Activated CD4-positive, alpha-beta T cell treated with anti-CD3 and anti-CD28 coated beads, Interleukin-2, amount 10 ng/mL, durations not matched to agents 24 days and 14 days (primary cell): ENCODE measurements around the gene HFE. TPM values are rescaled to one million over a fixed set of nuclear protein-coding genes. Genes with fewer than 3 reads are reported as not detected.
"Not testable (repeated sequence)": the region's sequence is repeated elsewhere in the genome, so short reads cannot be mapped to it uniquely, and the experiment has no call there.

Experiments
- DNase-seq: peaks from one replicate; pipeline ENCODE4 v3.0.0; 2022
- H3K27ac Mint-ChIP-seq: one replicate; pipeline ENCODE4 v1.8.0; 2022; ENCODE audit warnings: mild to moderate bottlenecking, mixed read lengths
- H3K27me3 Mint-ChIP-seq: one replicate; pipeline ENCODE4 v1.8.0; 2022; ENCODE audit warnings: mixed read lengths
- H3K36me3 Mint-ChIP-seq: one replicate; pipeline ENCODE4 v1.8.0; 2022; ENCODE audit warnings: low read depth, mild to moderate bottlenecking, mixed read lengths
- H3K4me1 Mint-ChIP-seq: one replicate; pipeline ENCODE4 v1.8.0; 2021; ENCODE audit warnings: mixed read lengths
- H3K4me3 Mint-ChIP-seq: one replicate; pipeline ENCODE4 v1.8.0; 2022; ENCODE audit warnings: mild to moderate bottlenecking, moderate library complexity, mixed read lengths
- H3K9me3 Mint-ChIP-seq: one replicate; pipeline ENCODE4 v1.8.0; 2021; ENCODE audit warnings: mixed read lengths
- intact Hi-C: fragments of 100-400 bp; cut with micrococcal nuclease; formaldehyde crosslinking; loops from one replicate; pipeline ENCODE4 v1.15.1; 2023
- total RNA-seq: library from RNA; stranded (reverse); gene quantifications from 2 replicates; pipeline ENCODE4 v1.2.3, GENCODE V29; 2022

HFE gene
- total RNA-seq, 1 donor from 2014 or later, result 0.12 TPM

- H3K4me1 Mint-ChIP-seq, result peaks cover 30% of the 10 kb centered on the region
- H3K36me3 Mint-ChIP-seq, result no peaks in the 10 kb centered on the region
- peak overlapping the region; percentile 99 for H3K27ac Mint-ChIP-seq
- H3K4me3 Mint-ChIP-seq, result peak overlapping the region; percentile 94
- H3K27me3 Mint-ChIP-seq, result peaks cover 2% of the 10 kb centered on the region
- DNase-seq, result peak; percentile 96
- H3K9me3 Mint-ChIP-seq, result no peaks in the 10 kb centered on the region
- intact Hi-C loops, result loop anchor here (1.0 kb wide), 6 partner anchors 10 to 144 kb away; a partner anchor contains a TSS
Measured at GRCh38 chr6:26054781-26055718, 32.2 kb upstream of the HFE start.

- peak overlapping the region; percentile 99 for H3K27ac Mint-ChIP-seq
- intact Hi-C loops, result loop anchor here (1.0 kb wide), 8 partner anchors 11 to 215 kb away; a partner anchor contains a TSS
Measured at GRCh38 chr6:26055719-26056582, 31.3 kb upstream of the HFE start.

GRCh38 chr6:26056583-26057350 is 30.5 kb upstream of the HFE start:
- H3K4me3 Mint-ChIP-seq, result peak overlapping the region; percentile 94
- H3K27ac Mint-ChIP-seq, result peak overlapping the region; percentile 99
- H3K4me1 Mint-ChIP-seq, result peaks cover 31% of the 10 kb centered on the region
- intact Hi-C loops, result loop anchor here (1.0 kb wide), 3 partner anchors 47 to 215 kb away; a partner anchor contains a TSS
- H3K9me3 Mint-ChIP-seq, result no peaks in the 10 kb centered on the region
- H3K36me3 Mint-ChIP-seq, result no peaks in the 10 kb centered on the region
- peak; percentile 80 for DNase-seq
- peaks cover 2% of the 10 kb centered on the region for H3K27me3 Mint-ChIP-seq

More at GRCh38 chr6:26055719-26056582, 31.3 kb upstream of the HFE start:
- peaks cover 31% of the 10 kb centered on the region for H3K4me1 Mint-ChIP-seq
- peaks cover 2% of the 10 kb centered on the region for H3K27me3 Mint-ChIP-seq
- H3K4me3 Mint-ChIP-seq, result peak overlapping the region; percentile 94
- DNase-seq, result peak; percentile 98
- H3K36me3 Mint-ChIP-seq, result no peaks in the 10 kb centered on the region
- H3K9me3 Mint-ChIP-seq, result no peaks in the 10 kb centered on the region

GRCh38 chr6:26057899-26058298 is 29.3 kb upstream of the HFE start:
- Mint-ChIP-seq H3K27ac (no peak overlapping the region), H3K4me3 (no peak overlapping the region), H3K36me3 (no peaks in the 10 kb centered on the region), H3K9me3 (no peaks in the 10 kb centered on the region), H3K4me1 (peaks cover 28% of the 10 kb centered on the region), H3K27me3 (peaks cover 5% of the 10 kb centered on the region)
- DNase-seq, result no peak
- intact Hi-C loops, result loop anchor here (1.0 kb wide), 1 partner anchor 45 kb away; a partner anchor contains a TSS

GRCh38 chr6:26058477-26059033 is 28.7 kb upstream of the HFE start:
- H3K36me3 Mint-ChIP-seq, DNase-seq, intact Hi-C loops, H3K9me3 Mint-ChIP-seq, H3K27ac Mint-ChIP-seq, H3K27me3 Mint-ChIP-seq, H3K4me3 Mint-ChIP-seq: not testable (repeated sequence)
- peaks cover 28% of the 10 kb centered on the region for H3K4me1 Mint-ChIP-seq

- no peak overlapping the region for H3K27ac Mint-ChIP-seq
- H3K36me3 Mint-ChIP-seq, result no peaks in the 10 kb centered on the region
- H3K4me3 Mint-ChIP-seq, result no peak overlapping the region
- peaks cover 21% of the 10 kb centered on the region for H3K4me1 Mint-ChIP-seq
- peaks cover 13% of the 10 kb centered on the region for H3K27me3 Mint-ChIP-seq
- H3K9me3 Mint-ChIP-seq, result no peaks in the 10 kb centered on the region
- intact Hi-C loops, result no loop called here
- no peak for DNase-seq
Measured at GRCh38 chr6:26059941-26060340, 27.3 kb upstream of the HFE start.

GRCh38 chr6:26064619-26065257 is 22.5 kb upstream of the HFE start:
- no peak overlapping the region for H3K4me3 Mint-ChIP-seq
- H3K27ac Mint-ChIP-seq, result no peak overlapping the region
- peaks cover 29% of the 10 kb centered on the region for H3K27me3 Mint-ChIP-seq
- intact Hi-C loops, result loop anchor here (2.0 kb wide), 1 partner anchor 58 kb away; a partner anchor contains a TSS
- H3K4me1 Mint-ChIP-seq, result peaks cover 9% of the 10 kb centered on the region
- no peaks in the 10 kb centered on the region for H3K36me3 Mint-ChIP-seq
- no peaks in the 10 kb centered on the region for H3K9me3 Mint-ChIP-seq
- peak; percentile 84 for DNase-seq

GRCh38 chr6:26065952-26066380 is 21.3 kb upstream of the HFE start:
- Mint-ChIP-seq H3K4me3 (no peak overlapping the region), H3K9me3 (no peaks in the 10 kb centered on the region), H3K27ac (peak overlapping the region; percentile 2), H3K4me1 (peaks cover 4% of the 10 kb centered on the region), H3K36me3 (no peaks in the 10 kb centered on the region), H3K27me3 (peaks cover 34% of the 10 kb centered on the region)
- DNase-seq, result peak; percentile 89
- intact Hi-C loops, result loop anchor here (1.0 to 2.0 kb wide), 2 partner anchors 31 to 57 kb away; a partner anchor contains a TSS

GRCh38 chr6:26067367-26067766 is 19.9 kb upstream of the HFE start:
- DNase-seq, result no peak
- H3K36me3 Mint-ChIP-seq, result no peaks in the 10 kb centered on the region
- H3K27ac Mint-ChIP-seq, result no peak overlapping the region
- H3K4me3 Mint-ChIP-seq, result no peak overlapping the region
- no peaks in the 10 kb centered on the region for H3K9me3 Mint-ChIP-seq
- intact Hi-C loops, result no loop called here
- H3K4me1 Mint-ChIP-seq, result peaks cover 4% of the 10 kb centered on the region
- peaks cover 35% of the 10 kb centered on the region for H3K27me3 Mint-ChIP-seq

GRCh38 chr6:26068036-26068435 is 19.2 kb upstream of the HFE start:
- intact Hi-C loops, result no loop called here

GRCh38 chr6:26071135-26071534 is 16.1 kb upstream of the HFE start:
- H3K36me3 Mint-ChIP-seq, result no peaks in the 10 kb centered on the region
- no peaks in the 10 kb centered on the region for H3K9me3 Mint-ChIP-seq
- no peak overlapping the region for H3K27ac Mint-ChIP-seq
- H3K27me3 Mint-ChIP-seq, result peaks cover 28% of the 10 kb centered on the region
- intact Hi-C loops, result no loop called here
- no peak for DNase-seq
- no peaks in the 10 kb centered on the region for H3K4me1 Mint-ChIP-seq
- H3K4me3 Mint-ChIP-seq, result no peak overlapping the region

More at GRCh38 chr6:26068036-26068435, 19.2 kb upstream of the HFE start:
- H3K9me3 Mint-ChIP-seq, result no peaks in the 10 kb centered on the region
- H3K4me3 Mint-ChIP-seq, result no peak overlapping the region
- no peak overlapping the region for H3K27ac Mint-ChIP-seq
- no peak for DNase-seq
- peaks cover 31% of the 10 kb centered on the region for H3K27me3 Mint-ChIP-seq
- H3K4me1 Mint-ChIP-seq, result peaks cover 4% of the 10 kb centered on the region
- no peaks in the 10 kb centered on the region for H3K36me3 Mint-ChIP-seq

GRCh38 chr6:26075063-26075717 is 12.0 kb upstream of the HFE start:
- intact Hi-C loops, result no loop called here
- peaks cover 5% of the 10 kb centered on the region for H3K4me1 Mint-ChIP-seq
- H3K36me3 Mint-ChIP-seq, result no peaks in the 10 kb centered on the region
- H3K27ac Mint-ChIP-seq, result no peak overlapping the region
- H3K4me3 Mint-ChIP-seq, result no peak overlapping the region
- no peaks in the 10 kb centered on the region for H3K9me3 Mint-ChIP-seq
- peaks cover 15% of the 10 kb centered on the region for H3K27me3 Mint-ChIP-seq
- DNase-seq, result no peak
